NB4 (cell line): ENCODE measurements around the gene DNAH9.

Experiments
- DNase-seq: peaks from one replicate; pipeline ENCODE4 v3.0.0; 2010; ENCODE audit warnings: low read depth
- H3K4me3 ChIP-seq: one replicate; pipeline ENCODE4 v1.5.1; 2011; ENCODE audit warnings: mild to moderate bottlenecking, low read depth, low read length, moderate library complexity
- CTCF ChIP-seq: IDR thresholded peaks from one replicate; pipeline ENCODE4 v1.5.1; 2012; ENCODE audit warnings: low read depth, low read length
- MAX ChIP-seq: IDR thresholded peaks from 2 replicates; pipeline ENCODE4 v1.6.1; 2011; ENCODE audit warnings: low read depth, low read length
- MYC ChIP-seq: IDR thresholded peaks from 2 replicates; pipeline ENCODE4 v1.6.1; 2011; ENCODE audit warnings: low read depth, low read length
- POLR2A ChIP-seq: IDR thresholded peaks from 2 replicates; pipeline ENCODE4 v1.6.1; 2011; ENCODE audit warnings: mild to moderate bottlenecking; ENCODE audit not compliant: insufficient read length; ENCODE audit errors: extremely low read depth

The DNAH9 gene

GRCh38 chr17:11719856-11720255 lies 121.6 kb downstream of the DNAH9 start:
- DNase-seq, result no peak
- no peak for TF ChIP-seq MAX
- no peak for TF ChIP-seq CTCF
- TF ChIP-seq POLR2A, result no peak
- no peak for TF ChIP-seq MYC

GRCh38 chr17:11720816-11721215 lies 122.5 kb downstream of the DNAH9 start:
- DNase-seq, result no peak
- H3K4me3 ChIP-seq, result no peak overlapping the region
- no peak for TF ChIP-seq MAX
- no peak for TF ChIP-seq MYC
- no peak for TF ChIP-seq CTCF
- no peak for TF ChIP-seq POLR2A

More at GRCh38 chr17:11719856-11720255, 121.6 kb downstream of the DNAH9 start:
- H3K4me3 ChIP-seq, result no peak overlapping the region

- TF ChIP-seq MYC (no peak), CTCF (no peak), MAX (no peak), POLR2A (no peak)
- DNase-seq, result no peak
- H3K4me3 ChIP-seq, result no peak overlapping the region
Measured at GRCh38 chr17:11730747-11731146, 132.5 kb downstream of the DNAH9 start.

- TF ChIP-seq MYC, result no peak
- TF ChIP-seq MAX, result no peak
- no peak for TF ChIP-seq POLR2A
- TF ChIP-seq CTCF, result no peak
- H3K4me3 ChIP-seq, result no peak overlapping the region
- no peak for DNase-seq
Measured at GRCh38 chr17:11736613-11737312, 138.5 kb downstream of the DNAH9 start.

GRCh38 chr17:11737313-11737679 lies 139.0 kb downstream of the DNAH9 start:
- DNase-seq, result no peak
- TF ChIP-seq MYC, result no peak
- TF ChIP-seq CTCF, result no peak
- TF ChIP-seq MAX, result no peak
- no peak for TF ChIP-seq POLR2A
- no peak overlapping the region for H3K4me3 ChIP-seq

GRCh38 chr17:11738151-11738550 lies 139.9 kb downstream of the DNAH9 start:
- H3K4me3 ChIP-seq, result no peak overlapping the region
- TF ChIP-seq MAX, result no peak
- TF ChIP-seq MYC, result no peak
- no peak for TF ChIP-seq POLR2A
- TF ChIP-seq CTCF, result no peak
- no peak for DNase-seq
